GM21390 (cell line): ENCODE data around the gene UBC.
"Not testable (repeated sequence)": the region's sequence is repeated elsewhere in the genome, so short reads cannot be mapped to it uniquely, and the experiment has no call there.

Source experiments
- ATAC-seq: cut with Tn5 transposase; IDR thresholded peaks from one replicate; pipeline ENCODE4 v1.9.1; 2021; ENCODE audit not compliant: unreplicated experiment

UBC gene

GRCh38 chr12:124915239-124916236 lies 1.1 kb upstream of the UBC start:
- ATAC-seq, result peak; percentile 0

GRCh38 chr12:124913474-124914391 lies 717 bp downstream of the UBC start:
- no peak for ATAC-seq

DNA sequence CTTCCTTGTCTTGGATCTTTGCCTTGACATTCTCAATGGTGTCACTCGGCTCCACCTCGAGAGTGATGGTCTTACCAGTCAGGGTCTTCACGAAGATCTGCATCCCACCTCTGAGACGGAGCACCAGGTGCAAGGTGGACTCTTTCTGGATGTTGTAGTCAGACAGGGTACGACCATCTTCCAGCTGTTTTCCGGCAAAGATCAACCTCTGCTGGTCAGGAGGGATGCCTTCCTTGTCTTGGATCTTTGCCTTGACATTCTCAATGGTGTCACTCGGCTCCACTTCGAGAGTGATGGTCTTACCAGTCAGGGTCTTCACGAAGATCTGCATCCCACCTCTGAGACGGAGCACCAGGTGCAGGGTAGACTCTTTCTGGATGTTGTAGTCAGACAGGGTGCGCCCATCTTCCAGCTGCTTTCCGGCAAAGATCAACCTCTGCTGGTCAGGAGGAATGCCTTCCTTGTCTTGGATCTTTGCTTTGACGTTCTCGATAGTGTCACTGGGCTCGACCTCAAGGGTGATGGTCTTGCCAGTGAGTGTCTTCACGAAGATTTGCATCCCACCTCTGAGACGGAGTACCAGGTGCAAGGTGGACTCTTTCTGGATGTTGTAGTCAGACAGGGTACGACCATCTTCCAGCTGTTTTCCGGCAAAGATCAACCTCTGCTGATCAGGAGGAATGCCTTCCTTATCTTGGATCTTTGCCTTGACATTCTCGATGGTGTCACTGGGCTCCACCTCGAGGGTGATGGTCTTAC lies 1.7 kb downstream of the UBC start:
- ATAC-seq, result not testable (repeated sequence)

- ATAC-seq, result not testable (repeated sequence)
Observed at GRCh38 chr12:124911521-124911920, 2.9 kb downstream of the UBC start.

DNA sequence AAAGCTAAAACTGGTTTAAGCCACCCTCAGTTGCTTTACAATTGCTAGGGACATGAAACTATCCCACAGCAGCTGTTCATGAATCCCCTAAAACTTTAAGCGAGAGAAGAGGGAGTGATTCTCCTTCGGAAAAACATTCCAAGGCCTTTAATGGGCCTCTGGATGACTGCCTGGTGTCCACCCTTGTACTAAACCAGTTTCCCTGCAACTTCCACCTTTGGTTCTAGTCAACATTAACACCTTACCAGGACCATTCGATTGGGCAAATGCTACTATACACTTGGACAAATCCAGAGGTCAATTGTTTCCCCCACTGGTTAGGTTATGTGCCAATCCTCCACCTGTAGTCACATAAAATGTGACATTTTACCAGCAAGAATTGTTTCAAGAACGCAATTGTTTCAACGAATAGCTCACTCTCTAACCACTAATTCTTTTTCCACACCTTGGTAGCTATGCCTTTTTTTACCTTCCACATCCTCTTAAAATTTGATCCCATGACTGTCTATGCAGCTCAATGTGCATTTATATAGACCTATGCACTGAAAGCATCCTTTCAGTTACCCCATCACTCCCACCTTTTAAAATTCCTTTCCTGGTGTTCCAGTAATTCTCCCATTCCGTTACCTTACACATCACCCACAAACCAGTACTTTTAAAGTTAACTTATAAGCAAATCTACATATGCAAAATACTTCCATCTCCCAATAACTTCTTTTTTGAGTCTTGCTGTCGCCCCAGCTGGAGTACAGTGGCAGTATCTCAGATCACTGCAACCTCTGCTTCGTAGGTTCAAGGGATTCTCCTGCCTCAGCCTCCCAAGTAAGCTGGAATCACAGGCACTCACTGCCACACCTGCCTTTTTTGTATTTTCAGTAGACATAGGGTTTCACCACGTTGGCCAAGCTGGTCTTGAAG lies 3.6 kb downstream of the UBC start:
- no peak for ATAC-seq

GRCh38 chr12:124909831-124910560 lies 4.5 kb downstream of the UBC start:
- no peak for ATAC-seq

DNA sequence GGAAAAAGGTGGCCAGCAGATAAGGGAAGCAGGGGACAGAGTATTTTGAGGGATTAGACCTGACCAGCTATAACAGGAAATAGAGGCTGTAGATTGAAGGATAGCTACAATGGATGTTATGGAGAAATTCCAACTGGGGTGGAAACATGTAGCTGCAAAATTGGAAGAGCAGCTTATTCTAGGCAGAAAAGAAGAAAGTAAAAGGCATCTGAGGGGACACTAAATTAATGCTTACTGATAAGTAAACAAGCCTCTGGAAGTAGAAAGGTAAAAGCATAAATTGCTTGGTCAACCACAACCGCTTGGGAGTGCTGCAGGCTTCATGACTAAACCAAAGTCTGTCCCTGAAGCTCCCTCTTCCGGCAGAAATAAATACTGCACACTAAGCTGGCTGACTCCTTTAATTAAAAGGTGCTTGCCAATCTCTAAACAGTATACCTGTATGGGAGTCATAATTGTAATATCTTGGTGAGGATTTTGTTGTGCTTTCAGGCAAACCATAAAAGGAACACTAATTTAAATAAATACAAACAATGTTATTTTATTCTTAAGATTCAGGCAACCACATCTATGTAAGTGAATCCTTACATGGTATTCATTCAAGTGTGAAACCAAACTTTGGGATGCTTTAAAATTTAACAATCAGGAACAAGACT lies 7.7 kb downstream of the UBC start:
- no peak for ATAC-seq

- ATAC-seq, result no peak
Observed at GRCh38 chr12:124904306-124905098, 9.9 kb downstream of the UBC start.

- no peak for ATAC-seq
Observed at GRCh38 chr12:124902916-124903315, 11.5 kb downstream of the UBC start.

GRCh38 chr12:124901003-124901402 lies 13.4 kb downstream of the UBC start:
- ATAC-seq, result no peak

DNA sequence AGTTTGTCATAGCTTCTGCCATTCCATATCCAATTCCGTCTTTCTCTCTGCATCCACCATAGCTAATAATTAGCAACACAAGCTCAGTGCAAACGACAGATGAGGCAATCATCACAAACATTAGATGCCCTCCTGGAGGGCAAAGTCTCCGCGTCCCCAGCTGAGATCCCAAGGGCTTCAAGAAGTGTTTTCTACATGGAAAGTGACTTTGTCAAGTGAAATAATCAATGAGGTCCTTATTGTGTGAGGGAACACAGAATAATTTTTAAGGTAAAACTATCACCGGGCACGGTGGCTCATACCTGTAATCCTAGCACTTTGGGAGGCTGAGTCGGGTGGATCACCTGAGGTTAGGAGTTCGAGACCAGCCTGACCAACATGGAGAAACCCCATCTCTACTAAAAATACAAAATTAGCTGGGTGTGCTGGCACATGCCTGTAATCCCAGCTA lies 14.1 kb downstream of the UBC start:
- ATAC-seq, result not testable (repeated sequence)

DNA sequence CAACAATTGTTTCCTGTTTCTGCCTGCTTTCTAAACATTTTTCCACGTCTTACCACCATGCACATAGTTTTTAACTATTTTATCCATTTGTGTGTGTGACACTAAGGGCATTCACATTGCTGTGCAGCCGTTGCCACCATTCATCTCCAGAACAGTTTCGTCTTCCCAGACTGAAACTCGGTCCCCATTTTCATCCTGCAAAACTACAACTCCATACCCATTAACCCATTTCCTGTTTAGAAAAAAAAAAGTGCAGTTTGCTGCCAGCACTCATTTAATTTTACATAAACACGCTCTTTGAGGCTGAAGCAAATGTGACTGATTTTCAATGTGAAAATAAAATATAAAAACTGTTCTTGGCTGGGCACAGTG lies 15.5 kb downstream of the UBC start:
- no peak for ATAC-seq

- ATAC-seq, result peak; percentile 45
Observed at GRCh38 chr12:124898200-124898922, 16.1 kb downstream of the UBC start.

GRCh38 chr12:124896461-124896860 lies 18.0 kb downstream of the UBC start:
- no peak for ATAC-seq

GRCh38 chr12:124893792-124894516 lies 20.5 kb downstream of the UBC start:
- peak; percentile 66 for ATAC-seq

- no peak for ATAC-seq
Observed at GRCh38 chr12:124888260-124888659, 26.2 kb downstream of the UBC start.
